ENCODE measurements around the gene HAUS1. TPM values are rescaled to one million over a fixed set of nuclear protein-coding genes. Genes with fewer than 3 reads are reported as not detected.

HAUS1 gene
- total RNA-seq, 1 donor from 2014 or later = 18.7 TPM

GRCh38 chr18:46061796-46062195 lies 42.4 kb upstream of the HAUS1 start:
- H3K27me3 ChIP-seq (ENCODE audit: control insufficient read depth, insufficient read depth, low read length) = no peaks in the 10 kb centered on the region
- no peak for DNase-seq (ENCODE audit: low read depth)
- FAIRE-seq = no peak
- no peaks in the 10 kb centered on the region for H3K36me3 ChIP-seq (ENCODE audit: control insufficient read depth, insufficient read depth, low read length)
- H3K4me3 ChIP-seq (ENCODE audit: low read depth, low read length) = no peak overlapping the region
- no peak for TF ChIP-seq CTCF (IDR thresholded peaks at IDR 0.05; ENCODE audit: insufficient read depth, low read length, severe bottlenecking)

- DNase-seq (ENCODE audit: low read depth) (peak; percentile 96), FAIRE-seq (no peak)
- Histone ChIP-seq H3K27me3 (ENCODE audit: control insufficient read depth, insufficient read depth, low read length) (no peaks in the 10 kb centered on the region), H3K4me3 (ENCODE audit: low read depth, low read length) (no peak overlapping the region), H3K36me3 (ENCODE audit: control insufficient read depth, insufficient read depth, low read length) (no peaks in the 10 kb centered on the region)
- TF ChIP-seq CTCF (IDR thresholded peaks at IDR 0.05; ENCODE audit: insufficient read depth, low read length, severe bottlenecking) = no peak
Measured at GRCh38 chr18:46062781-46063180, 41.4 kb upstream of the HAUS1 start.

- H3K27me3 ChIP-seq (ENCODE audit: control insufficient read depth, insufficient read depth, low read length) = no peaks in the 10 kb centered on the region
- peak; percentile 26 for DNase-seq (ENCODE audit: low read depth)
- no peak for FAIRE-seq
Measured at GRCh38 chr18:46067438-46068007, 36.7 kb upstream of the HAUS1 start.

GRCh38 chr18:46068763-46069162 lies 35.4 kb upstream of the HAUS1 start:
- no peak for TF ChIP-seq CTCF (IDR thresholded peaks at IDR 0.05; ENCODE audit: insufficient read depth, low read length, severe bottlenecking)
- no peak for FAIRE-seq
- DNase-seq (ENCODE audit: low read depth) = peak; percentile 74
- H3K36me3 ChIP-seq (ENCODE audit: control insufficient read depth, insufficient read depth, low read length) = no peaks in the 10 kb centered on the region
- no peaks in the 10 kb centered on the region for H3K27me3 ChIP-seq (ENCODE audit: control insufficient read depth, insufficient read depth, low read length)
- H3K4me3 ChIP-seq (ENCODE audit: low read depth, low read length) = no peak overlapping the region

More at GRCh38 chr18:46067438-46068007, 36.7 kb upstream of the HAUS1 start:
- no peak for TF ChIP-seq CTCF (IDR thresholded peaks at IDR 0.05; ENCODE audit: insufficient read depth, low read length, severe bottlenecking)
- Histone ChIP-seq H3K36me3 (ENCODE audit: control insufficient read depth, insufficient read depth, low read length) (no peaks in the 10 kb centered on the region), H3K4me3 (ENCODE audit: low read depth, low read length) (no peak overlapping the region)

- FAIRE-seq (no peak), DNase-seq (ENCODE audit: low read depth) (peak; percentile 94)
- no peaks in the 10 kb centered on the region for H3K36me3 ChIP-seq (ENCODE audit: control insufficient read depth, insufficient read depth, low read length)
- no peak overlapping the region for H3K4me3 ChIP-seq (ENCODE audit: low read depth, low read length)
- H3K27me3 ChIP-seq (ENCODE audit: control insufficient read depth, insufficient read depth, low read length) = no peaks in the 10 kb centered on the region
- TF ChIP-seq CTCF (IDR thresholded peaks at IDR 0.05; ENCODE audit: insufficient read depth, low read length, severe bottlenecking) = no peak
Measured at GRCh38 chr18:46069524-46069923, 34.7 kb upstream of the HAUS1 start.

GRCh38 chr18:46070232-46070631 lies 34.0 kb upstream of the HAUS1 start:
- no peak for DNase-seq (ENCODE audit: low read depth)
- TF ChIP-seq CTCF (IDR thresholded peaks at IDR 0.05; ENCODE audit: insufficient read depth, low read length, severe bottlenecking) = no peak
- H3K36me3 ChIP-seq (ENCODE audit: control insufficient read depth, insufficient read depth, low read length) = no peaks in the 10 kb centered on the region
- FAIRE-seq = no peak
- H3K27me3 ChIP-seq (ENCODE audit: control insufficient read depth, insufficient read depth, low read length) = no peaks in the 10 kb centered on the region
- H3K4me3 ChIP-seq (ENCODE audit: low read depth, low read length) = no peak overlapping the region

All from bronchial epithelial cell (primary cell).